ENCODE measurements around the gene CENPT.
A peak's percentile ranks its signal among the peaks of the same experiment; 100 is the strongest.

The CENPT gene

GRCh38 chr16:67801883-67802282 is 45.6 kb downstream of the CENPT start:
- Histone ChIP-seq H3K4me3 (replicated peaks; ENCODE audit: low read depth, low read length) (no peak overlapping the region), H3K36me3 (ENCODE audit: control insufficient read depth, insufficient read depth, low read length) (peaks cover 10% of the 10 kb centered on the region), H3K27me3 (replicated peaks; ENCODE audit: control insufficient read depth, insufficient read depth, low read length) (no peaks in the 10 kb centered on the region)
- DNase-seq (ENCODE audit: extremely low read depth, insufficient read length) = peak; percentile 44
- TF ChIP-seq, protein P1, sequence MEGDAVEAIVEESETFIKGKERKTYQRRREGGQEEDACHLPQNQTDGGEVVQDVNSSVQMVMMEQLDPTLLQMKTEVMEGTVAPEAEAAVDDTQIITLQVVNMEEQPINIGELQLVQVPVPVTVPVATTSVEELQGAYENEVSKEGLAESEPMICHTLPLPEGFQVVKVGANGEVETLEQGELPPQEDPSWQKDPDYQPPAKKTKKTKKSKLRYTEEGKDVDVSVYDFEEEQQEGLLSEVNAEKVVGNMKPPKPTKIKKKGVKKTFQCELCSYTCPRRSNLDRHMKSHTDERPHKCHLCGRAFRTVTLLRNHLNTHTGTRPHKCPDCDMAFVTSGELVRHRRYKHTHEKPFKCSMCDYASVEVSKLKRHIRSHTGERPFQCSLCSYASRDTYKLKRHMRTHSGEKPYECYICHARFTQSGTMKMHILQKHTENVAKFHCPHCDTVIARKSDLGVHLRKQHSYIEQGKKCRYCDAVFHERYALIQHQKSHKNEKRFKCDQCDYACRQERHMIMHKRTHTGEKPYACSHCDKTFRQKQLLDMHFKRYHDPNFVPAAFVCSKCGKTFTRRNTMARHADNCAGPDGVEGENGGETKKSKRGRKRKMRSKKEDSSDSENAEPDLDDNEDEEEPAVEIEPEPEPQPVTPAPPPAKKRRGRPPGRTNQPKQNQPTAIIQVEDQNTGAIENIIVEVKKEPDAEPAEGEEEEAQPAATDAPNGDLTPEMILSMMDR (IDR thresholded peaks at IDR 0.05; ENCODE audit: insufficient read depth, low read length, poor library complexity, severe bottlenecking) = no peak

GRCh38 chr16:67801241-67801640 is 46.3 kb downstream of the CENPT start:
- no peaks in the 10 kb centered on the region for H3K27me3 ChIP-seq (replicated peaks; ENCODE audit: control insufficient read depth, insufficient read depth, low read length)
- H3K36me3 ChIP-seq (ENCODE audit: control insufficient read depth, insufficient read depth, low read length) = peaks cover 10% of the 10 kb centered on the region
- DNase-seq (ENCODE audit: extremely low read depth, insufficient read length) = no peak
- TF ChIP-seq, protein P1 (IDR thresholded peaks at IDR 0.05; ENCODE audit: insufficient read depth, low read length, poor library complexity, severe bottlenecking) = no peak
- H3K4me3 ChIP-seq (replicated peaks; ENCODE audit: low read depth, low read length) = no peak overlapping the region

- TF ChIP-seq, protein P1 (IDR thresholded peaks at IDR 0.05; ENCODE audit: insufficient read depth, low read length, poor library complexity, severe bottlenecking) = no peak
- Histone ChIP-seq H3K36me3 (ENCODE audit: control insufficient read depth, insufficient read depth, low read length) (peaks cover 10% of the 10 kb centered on the region), H3K27me3 (replicated peaks; ENCODE audit: control insufficient read depth, insufficient read depth, low read length) (no peaks in the 10 kb centered on the region), H3K4me3 (replicated peaks; ENCODE audit: low read depth, low read length) (no peak overlapping the region)
- DNase-seq (ENCODE audit: extremely low read depth, insufficient read length) = no peak
Observed at GRCh38 chr16:67800338-67800926, 47.1 kb downstream of the CENPT start.

GRCh38 chr16:67796099-67796718 is 51.3 kb downstream of the CENPT start:
- TF ChIP-seq, protein P1 (IDR thresholded peaks at IDR 0.05; ENCODE audit: insufficient read depth, low read length, poor library complexity, severe bottlenecking) = no peak
- no peak for DNase-seq (ENCODE audit: extremely low read depth, insufficient read length)
- peaks cover 8% of the 10 kb centered on the region for H3K36me3 ChIP-seq (ENCODE audit: control insufficient read depth, insufficient read depth, low read length)
- no peak overlapping the region for H3K4me3 ChIP-seq (replicated peaks; ENCODE audit: low read depth, low read length)
- no peaks in the 10 kb centered on the region for H3K27me3 ChIP-seq (replicated peaks; ENCODE audit: control insufficient read depth, insufficient read depth, low read length)

GRCh38 chr16:67790071-67790470 is 57.4 kb downstream of the CENPT start:
- H3K4me3 ChIP-seq (replicated peaks; ENCODE audit: low read depth, low read length) = no peak overlapping the region
- TF ChIP-seq, protein P1 (IDR thresholded peaks at IDR 0.05; ENCODE audit: insufficient read depth, low read length, poor library complexity, severe bottlenecking) = no peak
- no peaks in the 10 kb centered on the region for H3K27me3 ChIP-seq (replicated peaks; ENCODE audit: control insufficient read depth, insufficient read depth, low read length)
- H3K36me3 ChIP-seq (ENCODE audit: control insufficient read depth, insufficient read depth, low read length) = no peaks in the 10 kb centered on the region
- DNase-seq (ENCODE audit: extremely low read depth, insufficient read length) = no peak

All from GM06990 (cell line).